GM21576 (cell line): ENCODE data around the gene TMEM214.

ENCODE experiments used
- ATAC-seq: cut with Tn5 transposase; IDR thresholded peaks from one replicate; pipeline ENCODE4 v1.9.1; 2021; ENCODE audit warnings: mild to moderate bottlenecking, moderate library complexity; ENCODE audit not compliant: unreplicated experiment

TMEM214 gene

DNA sequence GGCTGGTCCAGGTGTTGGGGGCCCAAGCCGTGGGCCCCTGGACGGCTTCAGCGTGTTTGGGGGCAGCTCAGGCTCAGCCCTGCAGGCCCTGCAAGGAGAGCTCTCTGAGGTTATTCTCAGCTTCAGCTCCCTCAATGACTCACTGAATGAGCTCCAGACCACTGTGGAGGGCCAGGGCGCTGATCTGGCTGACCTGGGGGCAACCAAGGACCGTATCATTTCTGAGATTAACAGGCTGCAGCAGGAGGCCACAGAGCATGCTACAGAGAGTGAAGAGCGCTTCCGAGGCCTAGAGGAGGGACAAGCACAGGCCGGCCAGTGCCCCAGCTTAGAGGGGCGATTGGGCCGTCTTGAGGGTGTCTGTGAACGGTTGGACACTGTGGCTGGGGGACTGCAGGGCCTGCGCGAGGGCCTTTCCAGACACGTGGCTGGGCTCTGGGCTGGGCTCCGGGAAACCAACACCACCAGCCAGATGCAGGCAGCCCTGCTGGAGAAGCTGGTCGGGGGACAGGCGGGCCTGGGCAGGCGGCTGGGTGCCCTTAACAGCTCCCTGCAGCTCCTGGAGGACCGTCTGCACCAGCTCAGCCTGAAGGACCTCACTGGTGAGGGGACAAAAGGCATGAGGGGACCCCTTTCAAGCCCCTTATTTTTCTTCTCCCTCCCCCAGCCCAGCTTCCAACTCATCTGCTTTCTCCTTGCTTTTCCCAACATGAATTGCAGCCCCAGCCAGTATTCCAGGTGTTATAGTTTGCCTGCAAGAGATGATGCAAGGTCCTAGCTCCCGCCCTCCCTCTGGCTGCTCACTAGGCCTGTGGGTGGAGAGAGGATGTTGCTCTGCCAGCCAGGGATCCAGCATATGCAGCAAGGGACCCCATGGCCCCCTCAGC is 50.9 kb downstream of the TMEM214 start:
- ATAC-seq = no peak

DNA sequence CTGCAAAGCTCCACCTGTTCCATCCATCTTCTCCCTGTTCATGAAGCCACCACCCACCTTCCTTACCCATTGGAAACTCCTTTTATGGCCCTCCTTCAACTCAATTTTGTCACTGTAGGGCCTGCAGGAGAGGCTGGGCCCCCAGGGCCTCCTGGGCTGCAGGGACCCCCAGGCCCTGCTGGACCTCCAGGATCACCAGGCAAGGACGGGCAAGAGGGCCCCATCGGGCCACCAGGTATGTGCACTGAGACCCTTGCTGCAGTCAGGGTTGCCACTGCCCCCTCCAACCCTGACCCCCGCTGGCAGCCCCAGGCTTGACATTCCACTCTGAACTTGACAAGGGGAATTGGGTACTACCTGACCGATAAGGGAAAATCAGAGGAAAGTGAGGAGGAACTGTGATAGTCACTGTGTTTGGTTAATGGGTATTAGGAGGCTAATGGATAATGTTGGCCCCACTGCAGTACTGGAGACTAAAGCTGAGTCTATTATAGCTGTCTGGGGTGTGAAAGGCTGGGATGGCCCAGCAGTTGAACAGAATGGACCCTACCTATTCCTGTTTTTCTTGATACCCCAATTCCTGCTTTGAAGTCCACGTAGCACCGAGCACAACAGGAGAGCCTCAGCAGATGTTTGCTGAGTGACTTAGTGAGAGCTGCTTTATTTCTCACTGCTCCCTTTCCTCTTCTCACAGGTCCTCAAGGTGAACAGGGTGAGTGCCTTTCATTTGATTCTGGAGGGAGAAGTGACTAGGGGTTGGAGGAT is 51.7 kb downstream of the TMEM214 start:
- ATAC-seq = no peak

DNA sequence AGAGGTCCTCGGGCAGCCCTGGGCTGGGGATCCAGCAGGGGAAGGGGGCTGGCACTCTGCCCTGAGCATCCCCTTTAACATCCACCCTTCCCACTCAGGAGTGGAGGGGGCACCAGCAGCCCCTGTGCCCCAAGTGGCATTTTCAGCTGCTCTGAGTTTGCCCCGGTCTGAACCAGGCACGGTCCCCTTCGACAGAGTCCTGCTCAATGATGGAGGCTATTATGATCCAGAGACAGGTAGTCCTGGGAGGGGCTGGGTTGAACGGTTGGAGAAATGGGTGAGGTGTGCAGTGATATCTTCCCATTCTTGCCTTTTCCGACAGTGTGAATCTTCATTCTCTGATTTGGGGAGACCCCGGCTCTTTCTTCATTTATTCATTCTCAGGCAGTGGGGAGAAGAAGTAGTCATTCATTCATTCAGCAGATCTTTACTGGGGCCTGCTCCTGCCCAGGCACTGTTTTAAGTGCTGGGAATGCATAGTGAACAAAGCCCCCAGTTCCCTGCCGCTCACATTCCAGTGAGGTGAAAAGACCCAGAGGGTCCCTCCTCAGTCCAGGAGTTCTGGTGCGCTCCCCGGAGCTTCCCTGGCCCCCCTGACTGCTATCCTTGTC is 52.4 kb downstream of the TMEM214 start:
- ATAC-seq = no peak

DNA sequence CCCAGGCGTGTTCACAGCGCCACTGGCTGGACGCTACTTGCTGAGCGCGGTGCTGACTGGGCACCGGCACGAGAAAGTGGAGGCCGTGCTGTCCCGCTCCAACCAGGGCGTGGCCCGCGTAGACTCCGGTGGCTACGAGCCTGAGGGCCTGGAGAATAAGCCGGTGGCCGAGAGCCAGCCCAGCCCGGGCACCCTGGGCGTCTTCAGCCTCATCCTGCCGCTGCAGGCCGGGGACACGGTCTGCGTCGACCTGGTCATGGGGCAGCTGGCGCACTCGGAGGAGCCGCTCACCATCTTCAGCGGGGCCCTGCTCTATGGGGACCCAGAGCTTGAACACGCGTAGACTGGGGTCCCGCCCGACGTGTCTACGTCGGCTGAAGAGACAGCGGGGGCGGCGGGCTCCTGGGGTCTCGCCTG is 52.9 kb downstream of the TMEM214 start:
- ATAC-seq = no peak

DNA sequence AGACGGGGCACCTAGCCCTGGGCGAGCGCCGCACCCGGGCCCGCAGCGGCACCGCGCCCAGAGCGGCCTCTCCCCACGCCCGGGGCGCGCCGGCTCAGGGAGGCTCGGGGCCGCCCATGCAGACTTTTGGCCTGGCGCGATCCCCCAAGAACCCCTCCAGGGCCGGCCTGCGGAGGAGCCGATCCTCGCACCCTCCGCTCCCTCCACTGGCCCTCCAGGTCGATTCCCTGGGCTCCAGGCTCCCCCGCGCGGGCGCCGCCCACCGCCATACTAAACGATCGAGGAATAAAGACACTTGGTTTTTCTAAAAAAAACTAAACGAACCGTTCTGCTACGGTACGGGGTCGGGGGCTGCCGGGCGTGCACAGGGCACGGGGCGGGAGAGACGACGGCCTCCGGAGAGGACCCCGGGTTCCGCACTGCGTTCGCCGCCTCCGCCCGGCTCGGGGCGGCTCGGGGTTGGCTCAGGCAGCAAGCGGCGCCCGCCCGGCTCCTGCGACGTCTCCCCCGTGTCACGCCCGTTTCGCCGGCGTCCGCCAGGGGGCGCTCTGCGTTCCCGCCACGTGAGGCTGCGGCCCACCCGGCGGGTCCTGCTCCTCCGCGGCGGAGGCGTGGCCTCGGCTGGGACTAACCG is 53.4 kb downstream of the TMEM214 start:
- peak; percentile 74 for ATAC-seq

DNA sequence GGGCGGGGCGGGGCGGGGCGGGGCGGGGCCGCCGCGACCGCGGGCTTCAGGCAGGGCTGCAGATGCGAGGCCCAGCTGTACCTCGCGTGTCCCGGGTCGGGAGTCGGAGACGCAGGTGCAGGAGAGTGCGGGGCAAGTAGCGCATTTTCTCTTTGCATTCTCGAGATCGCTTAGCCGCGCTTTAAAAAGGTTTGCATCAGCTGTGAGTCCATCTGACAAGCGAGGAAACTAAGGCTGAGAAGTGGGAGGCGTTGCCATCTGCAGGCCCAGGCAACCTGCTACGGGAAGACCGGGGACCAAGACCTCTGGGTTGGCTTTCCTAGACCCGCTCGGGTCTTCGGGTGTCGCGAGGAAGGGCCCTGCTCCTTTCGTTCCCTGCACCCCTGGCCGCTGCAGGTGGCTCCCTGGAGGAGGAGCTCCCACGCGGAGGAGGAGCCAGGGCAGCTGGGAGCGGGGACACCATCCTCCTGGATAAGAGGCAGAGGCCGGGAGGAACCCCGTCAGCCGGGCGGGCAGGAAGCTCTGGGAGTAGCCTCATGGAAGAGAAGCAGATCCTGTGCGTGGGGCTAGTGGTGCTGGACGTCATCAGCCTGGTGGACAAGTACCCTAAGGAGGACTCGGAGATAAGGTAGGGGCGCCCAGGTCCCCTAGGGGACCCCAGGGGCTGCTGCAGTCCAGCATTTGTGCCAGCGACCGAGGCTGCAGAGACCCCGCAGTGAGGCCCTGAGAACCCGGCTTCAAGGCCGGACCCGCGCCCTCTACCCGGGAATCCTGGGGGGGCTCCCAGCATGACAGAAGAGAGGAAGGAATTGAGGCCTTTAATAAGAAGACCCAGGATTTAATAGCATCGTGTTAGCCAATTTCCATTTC is 54.2 kb downstream of the TMEM214 start, which contains the start of gene KHK:
Gene KHK (plus strand): TSS at position 49 of the 870 bp plus-strand sequence. CDS start 488 bp downstream, at position 537.
- ATAC-seq = no peak

DNA sequence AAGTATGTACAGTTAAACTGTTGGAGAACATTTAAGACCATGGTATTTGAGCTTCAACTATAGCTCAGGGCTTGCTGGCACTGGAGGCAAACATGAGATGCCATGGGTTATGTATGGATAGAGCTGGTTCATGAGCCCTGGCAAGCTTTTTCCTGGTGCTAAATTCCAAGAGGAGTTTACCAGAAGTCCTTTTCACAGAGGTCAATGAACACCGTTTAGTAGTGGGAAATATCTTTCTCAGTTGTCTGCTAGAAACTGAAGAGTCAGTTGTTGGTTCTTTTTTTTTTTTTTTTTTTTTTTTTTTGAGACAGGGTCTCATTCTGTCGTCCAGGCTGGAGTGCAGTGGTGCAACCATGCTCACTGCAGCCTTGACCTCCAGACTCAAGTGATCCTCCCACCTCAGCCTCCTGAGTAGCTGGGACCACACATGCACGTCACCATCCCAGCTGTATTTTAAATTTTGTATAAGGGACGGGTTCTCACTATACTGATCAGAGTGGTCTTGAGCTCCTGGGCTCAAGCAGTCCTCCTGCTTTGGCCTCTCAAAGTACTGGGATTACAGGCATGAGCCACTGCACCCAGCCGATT is 55.2 kb downstream of the TMEM214 start:
- no peak for ATAC-seq

DNA sequence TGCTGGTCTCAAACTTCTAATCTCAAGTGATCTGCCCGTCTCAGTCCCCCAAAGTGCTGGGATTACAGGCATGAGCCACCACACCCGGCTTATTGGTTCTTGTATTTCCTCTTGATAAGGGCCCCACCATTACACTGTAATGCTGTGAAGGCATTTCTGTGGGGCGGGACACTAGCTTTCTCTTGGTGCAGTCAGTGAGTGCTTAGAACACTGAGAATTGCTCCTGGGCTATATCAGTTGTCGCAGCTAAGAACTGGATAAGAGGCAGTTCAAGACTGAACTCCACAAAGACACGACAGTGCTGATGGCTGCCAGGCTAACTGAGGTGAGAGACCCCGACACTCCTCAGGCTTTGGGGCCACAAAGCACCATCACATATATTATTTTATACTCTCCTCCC is 55.9 kb downstream of the TMEM214 start:
- ATAC-seq = no peak

DNA sequence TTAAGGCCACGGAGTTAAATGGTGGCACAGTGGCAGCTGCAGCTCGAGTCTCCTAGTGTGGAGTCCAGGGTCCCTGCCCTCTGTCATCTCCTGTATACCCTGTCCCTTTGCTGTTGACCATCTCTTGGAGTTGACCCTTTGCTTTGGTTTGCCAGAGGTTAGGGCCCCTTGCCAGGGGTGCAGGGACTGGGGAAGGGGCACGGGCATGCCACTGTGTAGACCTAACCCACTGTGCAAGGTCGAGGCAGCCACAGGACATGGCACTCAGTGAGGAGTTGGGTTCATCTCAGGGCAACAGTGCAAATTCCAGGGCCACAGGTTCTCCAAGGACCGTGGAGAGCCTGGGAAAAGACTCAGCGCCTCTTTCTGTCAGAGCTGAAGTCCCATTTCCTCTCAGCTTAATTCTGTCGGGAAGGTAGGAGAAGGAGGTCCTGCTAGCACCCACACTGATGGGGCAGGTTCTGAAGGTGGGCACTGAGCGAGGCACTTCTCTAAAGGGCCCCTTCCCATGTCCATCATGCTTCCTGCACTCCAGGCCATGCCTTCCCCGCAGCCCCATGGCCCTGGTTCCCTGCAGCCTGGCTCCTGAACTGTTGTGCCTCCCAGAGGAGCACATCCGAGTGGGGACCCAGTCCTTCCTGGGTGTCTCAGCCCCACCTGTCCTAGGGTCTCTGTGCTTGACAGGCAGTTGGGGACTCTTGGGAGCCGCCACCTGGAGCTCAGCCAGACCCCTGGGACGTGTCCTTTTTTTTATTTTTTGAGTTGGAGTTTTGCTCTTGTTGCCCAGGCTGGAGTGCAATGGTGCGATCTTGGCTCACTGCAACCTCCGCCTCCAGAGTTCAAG is 56.6 kb downstream of the TMEM214 start:
- no peak for ATAC-seq
